Spleen (tissue), 11 donors: Measurements from ENCODE around the gene HOXC13. TPM values are rescaled to one million over a fixed set of nuclear protein-coding genes. Genes with fewer than 3 reads are reported as not detected.

Experiments used
- DNase-seq: peaks from one replicate; pipeline ENCODE4 v3.0.0-alpha.2; 2020
- H3K27ac ChIP-seq, 8 donors: fragments of 200-600 bp; sonication (generic) in 7 of 8; 1 replicate in 4 of 8; 2 replicates in 4 of 8; pipeline versions ENCODE4 v1.5.0 to v1.8.0; 2016 to 2021; ENCODE audit warnings: inconsistent platforms in 4 of 8, mild to moderate bottlenecking in 4 of 8, moderate library complexity in 1 of 8
- H3K27me3 ChIP-seq, 7 donors: fragments of 200-600 bp; sonication (generic) in 6 of 7; replicated peaks in 1 of 7; 1 replicate in 4 of 7; 2 replicates in 3 of 7; pipeline versions ENCODE4 v1.5.0 to v1.8.0; 2016 to 2021; ENCODE audit warnings: inconsistent platforms in 3 of 7, mild to moderate bottlenecking in 1 of 7
- H3K36me3 ChIP-seq, 6 donors: fragments of 200-600 bp; sonication (generic) in 5 of 6; 1 replicate in 4 of 6; 2 replicates in 2 of 6; pipeline versions ENCODE4 v1.5.0 to v1.8.0; 2016 to 2021; ENCODE audit warnings: inconsistent platforms in 2 of 6
- H3K4me1 ChIP-seq, 6 donors: fragments of 200-600 bp; sonication (generic) in 5 of 6; 1 replicate in 3 of 6; 2 replicates in 3 of 6; pipeline versions ENCODE4 v1.5.0 to v1.8.0; 2016 to 2021; ENCODE audit warnings: inconsistent platforms in 3 of 6
- H3K4me3 ChIP-seq, 8 donors: fragments of 200-600 bp; sonication (generic) in 7 of 8; 1 replicate in 4 of 8; 2 replicates in 4 of 8; pipeline versions ENCODE4 v1.5.0 to v1.8.0; 2016 to 2021; ENCODE audit warnings: inconsistent platforms in 4 of 8, mild to moderate bottlenecking in 4 of 8, moderate library complexity in 2 of 8
- H3K9me3 ChIP-seq, 8 donors: fragments of 200-600 bp; sonication (generic) in 7 of 8; 1 replicate in 4 of 8; 2 replicates in 4 of 8; pipeline versions ENCODE4 v1.5.0 to v1.8.0; 2016 to 2021; ENCODE audit warnings: inconsistent platforms in 4 of 8
- CTCF ChIP-seq, 11 experiments: fragments of 200-600 bp in 7 of 11; fragments of 450-650 bp in 4 of 11; sonication (generic) in 4 of 11; IDR thresholded peaks in 8 of 11; conservative IDR thresholded peaks in 3 of 11; 1 replicate in 7 of 11; 2 replicates in 4 of 11; pipeline versions ENCODE4 v1.4.0 to v1.8.0; 2016 to 2021; ENCODE audit warnings: antibody characterized with exemption in 11 of 11, inconsistent platforms in 4 of 11, mild to moderate bottlenecking in 1 of 11
- POLR2A ChIP-seq, 3 donors: fragments of 450-650 bp; IDR thresholded peaks; one replicate each; pipeline ENCODE4 v1.5.1; 2017; ENCODE audit warnings: antibody characterized with exemption in 3 of 3, mild to moderate bottlenecking in 1 of 3
- POLR2AphosphoS5 ChIP-seq, 3 donors: sonication (generic); formaldehyde crosslinking; IDR thresholded peaks; one replicate each; pipeline ENCODE4 v1.5.1; 2017; ENCODE audit warnings: antibody characterized with exemption in 3 of 3
- WGBS, 5 donors: extraction: QIAGEN DNeasy Blood & Tissue Kit in 3 of 5; methylation state at CpG; one replicate each; pipeline versions ENCODE4 v1.1.5 to v1.1.7; 2013 to 2018; 5-methylcytosine and 5-hydroxymethylcytosine counted together
- intact Hi-C: fragments of 100-400 bp; cut with DNase I; formaldehyde crosslinking; loops from one replicate; pipeline ENCODE4 v1.15.0; 2023; ENCODE audit warnings: low total_unique reads
- polyA plus RNA-seq, 3 donors: library from polyadenylated mRNA; stranded (reverse); fragments of 200-250 nt; gene quantifications; one replicate each; pipeline ENCODE4 v1.2.1, GENCODE V29; 2013
- total RNA-seq, 7 donors: library from RNA; depleted of rRNA in 3 of 7; stranded (reverse); fragments of >200 nt in 3 of 7; fragmentation: NEBNext Ultra II Directional in 4 of 7; extraction: Animal tissue kit (Norgen Biotek cat#: 25700) in 4 of 7; gene quantifications; one replicate each; pipeline versions ENCODE4 v1.1.0 to v1.2.1, GENCODE V29; 2016 to 2021
- donor health status: healthy with polysubstance abuse.
- donor health status: DM: no; HTN: no; CAD: no; lungs with moderate emphysema.
- donor health status: DM: no; HTN: no; CAD: no.
- donor health status: Bipolar disorder and iron deficiency.
- donor health status: healthy.
- donor health status: DM: no; HTN: no; CAD: no.
- donor health status: DM: yes; HTN: yes; CAD: no.

The HOXC13 gene
- total and polyA plus RNA-seq, 10 donors: not detected

GRCh38 chr12:53977596-53978445, 39.2 kb downstream of the HOXC13 start:
- TF ChIP-seq CTCF (IDR thresholded peaks at IDR 0.05 in 8 of 11, conservative IDR thresholded peaks at IDR 0.05 in 3 of 11) (no peak), POLR2AphosphoS5 (IDR thresholded peaks at IDR 0.05) (no peak), POLR2A (IDR thresholded peaks at IDR 0.05) (no peak)
- intact Hi-C loops: no loop called here
- H3K4me3 ChIP-seq: no peak overlapping the region
- no peak for DNase-seq
- H3K27me3 ChIP-seq: peaks cover 30 to 100% (median 99%) of the 10 kb centered on the region in 7 donors
- peaks cover 0 to 11% (median 0%) of the 10 kb centered on the region in 8 donors for H3K9me3 ChIP-seq
- peaks cover 12 to 35% (median 26%) of the 10 kb centered on the region in 6 donors for H3K4me1 ChIP-seq
- no peak overlapping the region for H3K27ac ChIP-seq
- 3 to 4% (median 3%) methylated on average over 11 of the region's 11 CpGs for WGBS, 5 donors
- H3K36me3 ChIP-seq: no peaks in the 10 kb centered on the region

DNA sequence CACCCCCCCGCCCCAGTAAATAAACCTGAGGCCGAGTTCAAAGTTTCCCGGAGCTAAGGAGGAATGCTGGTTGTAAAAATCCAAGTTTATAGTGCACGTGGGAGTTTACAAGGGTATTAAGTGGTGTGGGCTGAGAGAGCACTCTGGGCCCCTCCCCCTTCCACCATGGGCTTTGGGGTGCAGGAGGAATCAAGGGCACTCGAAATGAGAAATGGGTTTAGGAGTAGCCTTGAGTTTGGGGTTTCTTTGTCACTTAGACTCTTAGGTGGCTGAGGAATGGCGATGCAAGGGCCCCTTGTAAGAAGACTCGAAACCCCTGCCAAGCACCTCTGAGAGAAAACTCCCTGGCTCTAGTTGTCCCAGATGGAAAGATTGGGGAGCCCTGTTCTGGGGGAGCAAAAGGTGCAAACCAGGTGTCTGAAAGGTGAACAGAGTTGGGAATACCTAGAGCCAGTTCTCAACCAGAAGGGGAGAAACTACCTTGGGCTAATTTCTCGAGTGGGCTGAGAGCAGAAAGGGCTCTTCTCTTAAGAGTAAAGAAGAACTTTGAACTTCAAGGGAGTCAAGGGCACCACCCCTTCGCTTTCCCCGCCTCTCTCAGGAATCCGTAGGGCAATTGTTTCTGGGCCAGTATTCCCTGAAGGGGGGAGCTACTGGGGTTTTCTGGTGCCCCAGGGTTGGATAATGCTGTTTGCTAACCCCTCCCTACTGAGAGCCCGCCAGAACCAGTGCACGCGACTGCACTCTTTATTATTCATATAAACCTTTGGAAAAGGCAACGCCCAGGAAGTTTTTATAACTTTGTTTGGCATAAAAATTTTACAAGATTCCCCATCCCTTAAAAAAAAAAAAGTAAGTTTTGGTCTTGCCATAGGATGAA, 40.1 kb downstream of the HOXC13 start:
- TF ChIP-seq POLR2AphosphoS5 (IDR thresholded peaks at IDR 0.05) (no peak), CTCF (IDR thresholded peaks at IDR 0.05 in 8 of 11, conservative IDR thresholded peaks at IDR 0.05 in 3 of 11) (no peak), POLR2A (IDR thresholded peaks at IDR 0.05) (no peak)
- Histone ChIP-seq H3K4me3 (no peak overlapping the region), H3K4me1 (peaks cover 12 to 33% (median 21%) of the 10 kb centered on the region in 6 donors), H3K27ac (no peak overlapping the region), H3K36me3 (no peaks in the 10 kb centered on the region), H3K27me3 (peaks cover 27 to 100% (median 99%) of the 10 kb centered on the region in 7 donors), H3K9me3 (peaks cover 0 to 3% (median 0%) of the 10 kb centered on the region in 8 donors)
- WGBS, 5 donors: 11 to 18% (median 13%) methylated on average over 15 of the region's 15 CpGs
- intact Hi-C loops: no loop called here
- DNase-seq: no peak

- DNase-seq: no peak
- H3K9me3 ChIP-seq: peaks cover 0 to 9% (median 0%) of the 10 kb centered on the region in 8 donors
- peaks cover 19 to 100% (median 99%) of the 10 kb centered on the region in 7 donors for H3K27me3 ChIP-seq
- no peak overlapping the region for H3K4me3 ChIP-seq
- H3K27ac ChIP-seq: no peak overlapping the region
- H3K4me1 ChIP-seq: peaks cover 6 to 33% (median 14%) of the 10 kb centered on the region in 6 donors
- intact Hi-C loops: no loop called here
- WGBS, 5 donors: 12 to 24% (median 17%) methylated on average over 7 of the region's 7 CpGs
- H3K36me3 ChIP-seq: no peaks in the 10 kb centered on the region
- TF ChIP-seq POLR2AphosphoS5 (IDR thresholded peaks at IDR 0.05): no peak
- TF ChIP-seq POLR2A (IDR thresholded peaks at IDR 0.05): no peak
- no peak for TF ChIP-seq CTCF (IDR thresholded peaks at IDR 0.05 in 8 of 11, conservative IDR thresholded peaks at IDR 0.05 in 3 of 11)
Observed at GRCh38 chr12:53980104-53980801, 41.6 kb downstream of the HOXC13 start.
